B cell (primary cell): Measurements from ENCODE around the gene RSPH3. TPM values are rescaled to one million over a fixed set of nuclear protein-coding genes. Genes with fewer than 3 reads are reported as not detected.

Source experiments
- ATAC-seq: fragments of 200-7000 bp; cut with Tn5 transposase; one replicate; pipeline ENCODE4 v1.10.0; 2021; ENCODE audit warnings: low read depth, mild to moderate bottlenecking, moderate number of reproducible peaks, moderate library complexity
- CTCF ChIA-PET: fragments of 350-600 bp; sonication (Branson Sonifier 250); formaldehyde crosslinking; loops from one replicate; lab custom pipeline; 2021; ENCODE audit warnings: antibody characterized with exemption, inconsistent platforms; lab: Charles Lee
- POLR2A ChIA-PET: fragments of 350-600 bp; sonication (Branson Sonifier 250); formaldehyde crosslinking; loops from one replicate; lab custom pipeline; 2021; ENCODE audit warnings: antibody characterized with exemption; lab: Charles Lee
- DNase-seq: peaks from one replicate; pipeline ENCODE4 v3.0.0; 2013
- H2AFZ ChIP-seq: 2 replicates; pipeline ENCODE4 v1.6.1; 2012; ENCODE audit warnings: mild to moderate bottlenecking, low read depth, low read length; ENCODE audit not compliant: insufficient read depth, poor library complexity, severe bottlenecking
- H3K27ac ChIP-seq, 2 donors: 1 replicate in 1 of 2; 2 replicates in 1 of 2; pipeline ENCODE4 v1.5.1; 2012 to 2013; ENCODE audit warnings: low read length in 2 of 2, mild to moderate bottlenecking in 2 of 2, moderate library complexity in 1 of 2
- H3K27me3 ChIP-seq, 4 experiments: fragments of 200-600 bp in 1 of 4; sonication (generic) in 1 of 4; replicated peaks in 1 of 4; 1 replicate in 2 of 4; 2 replicates in 2 of 4; pipeline versions ENCODE4 v1.6.1 to v1.7.0; 2013 to 2016; ENCODE audit warnings: low read length in 3 of 4, mild to moderate bottlenecking in 2 of 4, mixed read lengths in 1 of 4, moderate library complexity in 1 of 4; ENCODE audit not compliant: insufficient read depth in 4 of 4, control insufficient read depth in 3 of 4; ENCODE audit errors: control extremely low read depth in 1 of 4
- H3K36me3 ChIP-seq, 2 experiments: replicated peaks in 1 of 2; 1 replicate in 1 of 2; 2 replicates in 1 of 2; pipeline versions ENCODE4 v1.6.1 to v1.7.1; 2013; ENCODE audit warnings: low read length in 1 of 2; ENCODE audit not compliant: insufficient read depth in 2 of 2, control insufficient read depth in 1 of 2; ENCODE audit errors: control extremely low read depth in 1 of 2, extremely low read depth in 1 of 2
- H3K4me1 ChIP-seq, 2 donors: fragments of 200-600 bp in 1 of 2; sonication (generic) in 1 of 2; 1 replicate in 1 of 2; 2 replicates in 1 of 2; pipeline versions ENCODE4 v1.5.1 to v1.6.1; 2013 to 2017; ENCODE audit warnings: low read length in 2 of 2; ENCODE audit not compliant: control insufficient read depth in 2 of 2, insufficient read depth in 2 of 2
- H3K4me2 ChIP-seq: replicated peaks from 2 replicates; pipeline ENCODE3; 2012; ENCODE audit warnings: mild to moderate bottlenecking, low read depth, low read length; ENCODE audit not compliant: poor library complexity, severe bottlenecking
- H3K4me3 ChIP-seq, 5 experiments: fragments of 200-600 bp in 1 of 5; sonication (generic) in 1 of 5; 1 replicate in 3 of 5; 2 replicates in 2 of 5; pipeline versions ENCODE4 v1.5.1 to v1.7.0; 2011 to 2016; ENCODE audit warnings: low read length in 4 of 5, mild to moderate bottlenecking in 4 of 5, low read depth in 2 of 5, control low read depth in 1 of 5, moderate library complexity in 1 of 5; ENCODE audit not compliant: insufficient read depth in 1 of 5; ENCODE audit errors: control extremely low read depth in 1 of 5, extremely low read depth in 1 of 5
- H3K79me2 ChIP-seq: fragments of 200-600 bp; sonication (generic); one replicate; pipeline ENCODE4 v1.6.0; 2016; ENCODE audit warnings: low read length; ENCODE audit not compliant: control insufficient read depth, insufficient read depth
- H3K9ac ChIP-seq: fragments of 200-600 bp; sonication (generic); 2 replicates; pipeline ENCODE4 v1.6.1; 2017; ENCODE audit warnings: mild to moderate bottlenecking, low read length, moderate library complexity
- H3K9me3 ChIP-seq, 3 donors: one replicate each; pipeline versions ENCODE4 v1.6.1 to v1.7.1; 2013; ENCODE audit warnings: low read length in 2 of 3; ENCODE audit not compliant: control insufficient read depth in 2 of 3, insufficient read depth in 1 of 3; ENCODE audit errors: control extremely low read depth in 1 of 3
- H4K20me1 ChIP-seq: 2 replicates; pipeline ENCODE4 v1.6.0; 2012; ENCODE audit warnings: mild to moderate bottlenecking, low read length; ENCODE audit not compliant: insufficient read depth, control insufficient read depth, poor library complexity, severe bottlenecking
- H3K27ac Mint-ChIP-seq: one replicate; pipeline ENCODE4 v1.8.0; 2021; ENCODE audit warnings: mixed read lengths
- H3K27me3 Mint-ChIP-seq: one replicate; pipeline ENCODE4 v1.8.0; 2021; ENCODE audit warnings: mixed read lengths
- H3K4me1 Mint-ChIP-seq: one replicate; pipeline ENCODE4 v1.8.0; 2021; ENCODE audit warnings: mixed read lengths
- H3K4me3 Mint-ChIP-seq: one replicate; pipeline ENCODE4 v1.8.0; 2021; ENCODE audit warnings: mixed read lengths
- H3K9me3 Mint-ChIP-seq: one replicate; pipeline ENCODE4 v1.8.0; 2022; ENCODE audit warnings: mixed read lengths; ENCODE audit not compliant: insufficient read depth
- CTCF ChIP-seq: fragments of 200-600 bp; IDR thresholded peaks from one replicate; pipeline ENCODE4 v1.8.0; 2022; ENCODE audit warnings: antibody characterized with exemption, mild to moderate bottlenecking
- EZH2 ChIP-seq: IDR thresholded peaks from 2 replicates; pipeline ENCODE4 v1.6.1; 2012; ENCODE audit warnings: borderline replicate concordance, low read depth, mild to moderate bottlenecking, moderate library complexity, low read length; ENCODE audit not compliant: insufficient read depth, poor library complexity, severe bottlenecking
- WGBS: methylation state at CpG from one replicate; pipeline ENCODE4 v1.1.5; 2013; ENCODE audit warnings: missing lambda C conversion rate; ENCODE audit not compliant: insufficient coverage; 5-methylcytosine and 5-hydroxymethylcytosine counted together
- intact Hi-C: fragments of 100-400 bp; cut with micrococcal nuclease; formaldehyde crosslinking; loops from one replicate; pipeline ENCODE4 v1.10.0; 2022
- polyA plus RNA-seq: library from polyadenylated mRNA; depleted of rRNA; stranded (reverse); fragments of >200 nt; gene quantifications from 2 replicates; pipeline ENCODE4 v1.2.3, GENCODE V29; 2012
- total RNA-seq, 2 donors: library from RNA; stranded (reverse); fragments of 120-200 nt in 1 of 2; gene quantifications; 1 replicate in 1 of 2; 2 replicates in 1 of 2; pipeline versions ENCODE4 v1.2.3 to v1.2.4, GENCODE V29; 2013 to 2022

RSPH3 gene
- total and polyA plus RNA-seq, 2 donors (not counting 1 experiment from before 2014, with no cell fraction given) = 0.82 to 3.4 TPM

- Histone ChIP-seq H3K36me3 (peaks cover 0 to 1% of the 10 kb centered on the region in 2 experiments), H3K9me3 (no peaks in the 10 kb centered on the region), H3K27me3 (no peaks in the 10 kb centered on the region), H3K9ac (no peak overlapping the region), H4K20me1 (no peaks in the 10 kb centered on the region), H3K4me3 (no peak overlapping the region), H3K79me2 (peaks cover 49% of the 10 kb centered on the region), H2AFZ (no peak overlapping the region), H3K4me1 (peaks cover 12 to 21% of the 10 kb centered on the region in 2 donors), H3K27ac (no peak overlapping the region), H3K4me2 (no peak overlapping the region)
- 97% methylated on average over 5 of the region's 5 CpGs for WGBS
- Mint-ChIP-seq H3K27me3 (no peaks in the 10 kb centered on the region), H3K4me1 (peaks cover 25% of the 10 kb centered on the region), H3K4me3 (no peak overlapping the region), H3K9me3 (no peaks in the 10 kb centered on the region), H3K27ac (no peak overlapping the region)
- ATAC-seq (no peak), DNase-seq (no peak)
- TF ChIP-seq EZH2 (no peak), CTCF (no peak)
- ChIA-PET POLR2A (no interaction called here), CTCF (interaction anchor here (0.7 to 25.2 kb wide), 5 partner anchors 46 to 146 kb away, joined by 3 to 728 read pairs (median 4); no protein-coding TSS in a partner anchor)
- intact Hi-C loops = no loop called here
Observed at GRCh38 chr6:159005436-159005835, 5.4 kb upstream of the RSPH3 start.

- no peak for TF ChIP-seq CTCF
- TF ChIP-seq EZH2 = no peak
- Histone ChIP-seq H3K36me3 (peaks cover 0 to 1% of the 10 kb centered on the region in 2 experiments), H3K27me3 (no peaks in the 10 kb centered on the region), H3K9me3 (no peaks in the 10 kb centered on the region), H3K4me3 (no peak overlapping the region), H3K27ac (no peak overlapping the region), H2AFZ (no peak overlapping the region), H3K9ac (no peak overlapping the region), H3K4me2 (no peak overlapping the region), H3K79me2 (peaks cover 49% of the 10 kb centered on the region), H3K4me1 (peaks cover 14 to 21% of the 10 kb centered on the region in 2 donors), H4K20me1 (no peaks in the 10 kb centered on the region)
- Mint-ChIP-seq H3K4me1 (peaks cover 22% of the 10 kb centered on the region), H3K27me3 (no peaks in the 10 kb centered on the region), H3K4me3 (no peak overlapping the region), H3K9me3 (no peaks in the 10 kb centered on the region), H3K27ac (no peak overlapping the region)
- ChIA-PET POLR2A (no interaction called here), CTCF (interaction anchor here (15.2 to 25.2 kb wide), 2 partner anchors 100 to 131 kb away, joined by 478 to 728 read pairs; no protein-coding TSS in a partner anchor)
- intact Hi-C loops = no loop called here
- ATAC-seq (no peak), DNase-seq (no peak)
- WGBS = 64% methylated on average over 3 of the region's 3 CpGs
Observed at GRCh38 chr6:159004592-159004991, 4.6 kb upstream of the RSPH3 start.
